Liver (tissue), 3 donors: Measurements from ENCODE around the gene AFTPH.

Experiments
- ATF3 ChIP-seq: IDR thresholded peaks from 2 replicates; pipeline ENCODE4 v1.6.1; 2016; ENCODE audit warnings: antibody characterized with exemption
- CTCF ChIP-seq: fragments of 150-350 bp; IDR thresholded peaks from 2 replicates; pipeline ENCODE4 v1.5.1; 2017; ENCODE audit warnings: improper control_type of control experiment, low read depth, low read length; ENCODE audit not compliant: missing input control
- EGR1 ChIP-seq, 2 donors: IDR thresholded peaks; 2 replicates each; pipeline ENCODE4 v1.6.1; 2016 to 2018; ENCODE audit warnings: antibody characterized with exemption in 2 of 2, low read depth in 2 of 2
- JUND ChIP-seq, 2 donors: IDR thresholded peaks; 2 replicates each; pipeline ENCODE4 v1.6.1; 2016; ENCODE audit warnings: antibody characterized with exemption in 2 of 2
- MAX ChIP-seq: IDR thresholded peaks from 2 replicates; pipeline ENCODE4 v1.6.1; 2016; ENCODE audit warnings: antibody characterized with exemption
- RAD21 ChIP-seq, 2 donors: IDR thresholded peaks; 2 replicates each; pipeline ENCODE4 v1.6.1; 2016; ENCODE audit warnings: antibody characterized with exemption in 2 of 2, mild to moderate bottlenecking in 2 of 2
- REST ChIP-seq: IDR thresholded peaks from 2 replicates; pipeline ENCODE4 v1.6.1; 2016; ENCODE audit warnings: antibody characterized with exemption, mild to moderate bottlenecking
- SP1 ChIP-seq: IDR thresholded peaks from 2 replicates; pipeline ENCODE4 v1.6.1; 2018; ENCODE audit warnings: antibody characterized with exemption, mild to moderate bottlenecking
- TAF1 ChIP-seq: conservative IDR thresholded peaks from 2 replicates; pipeline ENCODE4 v1.6.1; 2016; ENCODE audit warnings: antibody characterized with exemption, mild to moderate bottlenecking
- YY1 ChIP-seq: IDR thresholded peaks from 2 replicates; pipeline ENCODE4 v1.6.1; 2016; ENCODE audit warnings: antibody characterized with exemption, mild to moderate bottlenecking
- donor health status: healthy.
- donor health status: healthy.

GRCh38 chr2:64551851-64552250, 27.7 kb downstream of the AFTPH start:
- TF ChIP-seq REST (no peak), CTCF (no peak), EGR1 (IDR thresholded peaks at IDR 0.05; ENCODE audit: low read depth in 2 of 2) (no peak), RAD21 (IDR thresholded peaks at IDR 0.05) (no peak), JUND (IDR thresholded peaks at IDR 0.05) (no peak), YY1 (no peak), TAF1 (no peak), SP1 (no peak), MAX (no peak), ATF3 (no peak)
